ENCODE measurements around the gene EFNA5.
A peak's percentile ranks its signal among the peaks of the same experiment; 100 is the strongest.

Gene EFNA5

DNA sequence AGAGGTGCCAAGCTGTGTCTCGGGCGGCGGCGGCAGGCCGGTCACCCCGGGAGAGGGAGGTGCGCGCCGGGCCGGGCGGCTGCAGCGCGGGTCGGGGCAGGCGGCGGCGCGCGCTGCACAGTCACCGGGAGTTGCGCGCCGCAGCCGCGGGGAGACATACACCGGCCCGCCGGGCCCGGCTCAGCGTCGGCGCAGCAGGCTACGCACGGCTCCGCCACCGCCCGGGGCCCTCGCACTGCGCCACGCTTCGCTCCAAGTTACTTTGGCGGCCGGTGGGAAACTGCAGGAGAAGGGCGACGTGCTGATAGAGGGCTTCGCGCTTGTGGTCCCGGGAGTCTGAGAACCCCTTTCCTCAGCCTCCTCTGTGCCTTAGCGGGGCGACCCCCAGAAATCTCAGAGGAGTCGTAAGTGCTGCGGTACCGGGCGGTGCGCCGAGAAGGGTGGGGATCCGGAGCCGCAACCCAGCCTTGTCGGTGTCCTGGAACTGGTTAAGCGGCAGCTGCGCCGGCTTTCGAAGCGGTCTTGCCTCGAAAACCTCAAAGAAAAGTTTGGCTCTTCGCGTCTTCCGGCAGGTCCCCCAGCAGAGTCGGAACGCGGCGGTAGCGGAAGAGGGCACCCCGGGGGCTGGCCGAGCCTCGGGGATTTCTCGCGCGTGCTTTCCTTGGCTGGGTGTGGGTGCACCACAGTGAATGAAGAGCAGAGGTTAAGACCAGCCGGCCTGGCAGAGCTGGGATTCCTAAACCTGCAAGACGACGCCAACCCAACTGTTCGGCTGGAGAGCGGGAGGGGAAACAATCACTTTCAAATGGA is at the start of gene EFNA5:
TSS of gene EFNA5 (minus strand) at position 6 of the 810 bp plus-strand sequence.
- no peak for DNase-seq (ENCODE audit: low spot score)

GRCh38 chr5:107719034-107719606 is 48.4 kb upstream of the EFNA5 start:
- DNase-seq (ENCODE audit: low spot score), result no peak

DNA sequence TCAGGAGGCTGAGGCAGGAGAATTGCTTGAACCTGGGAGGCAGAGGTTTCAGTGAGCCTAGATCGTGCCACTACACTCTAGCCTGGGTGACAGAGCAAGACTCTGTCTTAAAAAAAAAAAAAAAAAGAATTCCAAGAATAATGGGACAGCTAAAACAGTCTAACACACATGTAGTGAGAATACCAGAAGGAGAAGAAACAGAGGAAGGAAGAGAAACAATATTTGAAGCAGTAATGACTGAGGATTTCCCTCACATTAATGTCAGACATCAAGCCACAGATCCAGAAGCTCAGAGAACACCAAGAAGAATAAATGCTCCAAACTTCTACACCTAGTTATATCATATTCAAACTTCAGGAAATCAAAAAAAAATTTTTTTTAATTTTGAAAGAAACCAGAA is 47.1 kb upstream of the EFNA5 start:
- no peak for DNase-seq (ENCODE audit: low spot score)

GRCh38 chr5:107713228-107713627 is 42.5 kb upstream of the EFNA5 start:
- DNase-seq (ENCODE audit: low spot score), result no peak

DNA sequence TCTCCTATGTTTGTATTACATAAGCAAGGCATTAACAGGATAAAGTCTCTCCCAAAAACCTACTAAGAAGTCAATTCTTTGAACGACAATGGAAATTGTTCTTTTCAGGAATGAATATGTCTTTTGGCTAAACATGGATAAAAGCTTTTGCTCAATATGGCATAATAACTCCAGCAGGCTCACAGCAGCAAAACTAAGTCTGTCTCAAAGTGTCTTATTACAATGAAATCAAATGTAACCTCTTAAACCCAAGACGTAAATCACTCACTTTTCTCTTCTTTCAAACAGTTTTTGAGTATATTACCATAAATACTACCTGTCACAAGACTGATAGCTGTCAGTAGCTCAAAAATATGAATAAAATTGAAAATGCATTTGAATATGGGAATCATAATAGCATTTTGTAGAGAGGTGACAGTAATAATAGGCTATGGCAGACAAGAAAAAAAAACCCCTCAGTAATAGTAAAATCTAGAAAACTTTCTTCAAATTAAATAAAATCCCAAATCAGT is 41.7 kb upstream of the EFNA5 start:
- DNase-seq (ENCODE audit: low spot score), result no peak

DNA sequence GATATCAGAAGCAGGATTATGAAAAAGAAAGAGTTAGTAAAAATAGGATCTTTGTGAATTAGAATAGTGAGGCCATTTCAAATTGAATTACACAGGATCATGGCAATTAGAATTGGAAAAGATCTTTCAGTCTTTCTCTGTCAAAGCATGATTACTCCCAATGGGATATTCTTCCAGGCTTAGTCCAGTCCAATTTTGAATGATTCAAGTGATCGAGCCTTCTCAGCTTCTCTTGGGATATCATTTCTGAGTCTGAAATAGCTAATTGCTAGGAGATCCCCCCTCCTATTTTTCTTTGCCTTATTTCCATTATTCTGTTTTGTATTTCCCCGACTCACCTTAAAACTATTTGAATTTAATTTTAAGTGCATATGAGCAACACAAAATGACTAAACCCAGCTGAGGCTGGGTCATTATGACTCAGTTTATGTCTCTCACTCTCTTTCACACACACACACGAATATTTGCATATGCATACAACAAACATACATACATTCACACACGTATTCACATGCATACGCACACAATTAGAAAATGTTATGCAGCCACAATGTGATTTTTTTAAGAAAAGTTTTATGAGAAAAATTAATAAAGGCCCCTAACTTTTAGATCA is 34.8 kb upstream of the EFNA5 start:
- no peak for DNase-seq (ENCODE audit: low spot score)

GRCh38 chr5:107704681-107705401 is 34.1 kb upstream of the EFNA5 start:
- DNase-seq (ENCODE audit: low spot score), result no peak

- DNase-seq (ENCODE audit: low spot score), result no peak
Observed at GRCh38 chr5:107700481-107700880, 29.7 kb upstream of the EFNA5 start.

- no peak for DNase-seq (ENCODE audit: low spot score)
Observed at GRCh38 chr5:107699425-107699824, 28.7 kb upstream of the EFNA5 start.

GRCh38 chr5:107698286-107698685 is 27.5 kb upstream of the EFNA5 start:
- DNase-seq (ENCODE audit: low spot score), result no peak

DNA sequence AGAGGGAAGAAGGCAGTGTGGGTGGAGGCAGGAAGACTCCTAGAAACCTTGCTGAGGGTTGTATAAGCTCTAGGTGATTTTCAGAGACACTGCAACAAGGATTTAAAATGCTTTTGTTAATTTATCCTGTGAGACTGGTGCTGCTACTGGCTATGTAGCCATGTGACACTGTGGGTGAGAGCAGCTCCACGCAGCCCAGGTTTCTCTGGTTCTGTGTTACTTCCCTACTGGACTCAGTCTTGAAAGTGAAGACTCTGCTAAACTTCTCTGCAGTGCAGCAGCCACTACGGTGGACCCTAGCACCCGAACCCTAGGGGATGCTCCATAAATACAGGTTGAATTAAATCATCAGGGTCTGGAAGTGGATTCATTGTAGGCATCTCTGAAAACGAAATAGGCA is 25.8 kb upstream of the EFNA5 start:
- DNase-seq (ENCODE audit: low spot score), result no peak

GRCh38 chr5:107696080-107696479 is 25.3 kb upstream of the EFNA5 start:
- DNase-seq (ENCODE audit: low spot score), result no peak

DNA sequence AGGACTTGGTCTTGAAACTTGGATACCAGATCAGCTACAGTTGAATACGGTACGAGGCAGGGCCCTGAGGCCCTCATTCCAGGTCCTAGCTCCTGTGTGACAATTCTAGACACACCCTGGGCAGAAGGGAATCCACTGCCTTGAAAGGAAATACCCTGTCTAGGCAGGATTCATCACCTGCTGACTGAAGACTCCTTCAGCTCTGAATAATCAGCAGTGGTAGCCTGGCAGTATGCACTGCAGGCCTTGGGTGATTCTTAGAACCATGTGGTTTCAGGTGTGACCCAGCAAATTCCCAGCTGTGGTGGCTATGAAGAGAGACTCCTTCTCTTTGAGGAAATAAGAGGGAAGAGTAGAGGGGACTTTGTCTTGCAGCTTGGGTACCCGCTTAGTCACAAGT is 17.2 kb upstream of the EFNA5 start:
- DNase-seq (ENCODE audit: low spot score), result no peak

- DNase-seq (ENCODE audit: low spot score), result no peak
Observed at GRCh38 chr5:107687404-107687803, 16.7 kb upstream of the EFNA5 start.

- no peak for DNase-seq (ENCODE audit: low spot score)
Observed at GRCh38 chr5:107682533-107682932, 11.8 kb upstream of the EFNA5 start.

GRCh38 chr5:107680799-107681198 is 10.1 kb upstream of the EFNA5 start:
- no peak for DNase-seq (ENCODE audit: low spot score)

DNA sequence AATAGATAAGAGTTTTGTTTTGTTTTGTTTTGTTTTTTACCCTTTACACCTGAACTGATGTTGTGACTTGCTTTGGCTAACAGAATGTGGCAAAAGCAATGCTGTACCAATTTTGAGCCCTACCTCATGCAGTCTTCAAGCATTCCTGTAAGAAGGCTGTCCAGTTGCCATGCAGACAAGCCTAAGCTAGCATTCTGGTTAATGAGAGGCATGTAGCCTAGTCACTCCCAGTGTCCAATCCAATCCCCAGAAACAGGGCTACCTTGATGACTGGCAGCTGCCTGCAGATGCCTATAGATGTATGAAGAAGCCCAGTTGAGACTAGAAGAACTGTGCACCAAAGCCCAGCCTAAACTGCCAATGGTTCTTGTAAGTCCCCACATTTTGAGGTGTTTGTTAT is 9.4 kb upstream of the EFNA5 start:
- no peak for DNase-seq (ENCODE audit: low spot score)

DNA sequence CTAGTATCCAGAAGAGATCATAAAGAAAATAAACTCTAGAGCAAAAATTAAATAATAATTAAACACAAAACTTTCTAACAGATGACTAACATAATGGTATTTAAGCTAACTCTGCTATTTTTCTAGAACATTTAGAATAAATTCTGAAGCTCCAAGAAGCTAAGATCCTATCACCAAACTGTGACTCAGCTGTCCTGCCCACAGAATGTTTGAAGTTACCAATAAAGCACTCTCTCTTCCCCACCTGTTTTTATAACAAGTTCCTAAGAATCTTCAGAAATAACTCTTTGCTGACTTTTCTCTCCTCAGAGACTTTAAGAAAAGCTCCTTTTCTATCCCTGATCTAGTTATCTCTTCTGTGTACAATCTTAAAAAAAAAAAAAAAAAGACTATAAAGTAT is 6.0 kb upstream of the EFNA5 start:
- DNase-seq (ENCODE audit: low spot score), result no peak

- DNase-seq (ENCODE audit: low spot score), result no peak
Observed at GRCh38 chr5:107675201-107675600, 4.5 kb upstream of the EFNA5 start.

DNA sequence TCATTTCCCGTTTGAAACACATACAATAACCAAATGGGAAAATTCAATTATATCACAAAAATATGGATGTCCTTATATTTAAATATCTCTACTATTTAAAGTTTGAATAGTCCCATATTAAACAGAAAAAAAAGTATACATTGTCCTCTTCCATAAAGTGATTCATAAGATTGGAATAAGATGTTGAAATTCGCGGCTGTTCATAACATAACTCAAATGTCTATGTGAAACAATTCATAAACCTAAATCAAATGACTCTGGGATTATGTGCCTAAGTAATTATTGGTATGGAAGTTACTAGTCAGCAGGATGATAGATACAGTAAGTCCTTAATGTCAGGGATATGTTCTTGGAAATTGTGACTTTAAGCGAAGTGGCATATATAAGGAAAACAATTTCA is 3.9 kb upstream of the EFNA5 start:
- DNase-seq (ENCODE audit: low spot score), result no peak

DNA sequence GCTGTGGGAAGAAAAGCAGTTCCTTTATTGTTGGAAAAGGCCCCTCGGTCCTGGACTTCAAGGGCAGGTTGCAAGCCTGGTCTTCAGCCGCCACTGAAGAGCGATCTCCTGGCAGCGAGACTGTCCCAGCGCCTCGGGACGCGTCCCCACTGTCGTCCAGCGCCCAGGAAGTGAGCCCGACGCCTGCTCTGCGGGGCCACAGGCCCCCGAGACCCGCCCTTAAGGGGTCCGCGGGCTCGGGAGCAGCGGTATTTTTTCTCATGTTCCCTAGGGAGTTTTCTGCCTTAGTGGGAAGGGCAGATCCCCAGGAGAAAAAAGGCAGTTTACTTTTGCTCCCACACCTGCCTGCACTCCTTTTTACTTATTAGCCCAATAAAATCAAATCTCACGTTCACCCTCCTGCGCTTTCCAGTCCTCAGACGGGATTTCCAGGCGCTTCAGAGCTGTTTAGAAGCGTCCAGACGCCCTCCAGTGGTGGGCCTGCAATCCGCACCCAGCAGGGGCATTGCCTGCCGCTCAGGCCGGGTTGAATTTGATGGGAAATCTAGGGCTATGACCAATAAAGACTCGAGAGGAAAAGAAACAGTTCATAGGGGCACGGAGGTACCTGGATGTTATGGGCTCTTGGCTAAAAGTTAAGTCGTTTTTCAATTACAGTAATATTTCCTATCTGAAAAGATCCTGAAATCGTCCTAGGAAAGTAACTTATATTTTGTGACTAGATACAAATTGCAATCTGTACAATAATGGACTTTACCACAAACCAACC is 2.8 kb upstream of the EFNA5 start:
- DNase-seq (ENCODE audit: low spot score), result peak; percentile 5

- DNase-seq (ENCODE audit: low spot score), result no peak
Observed at GRCh38 chr5:107673039-107673367, 2.3 kb upstream of the EFNA5 start.
